NOMO-1 treated with dmso at 0.1 percent for 144 hours (cell line): ENCODE measurements around the gene DPF3.
"Not testable (repeated sequence)": the region's sequence is repeated elsewhere in the genome, so short reads cannot be mapped to it uniquely, and the experiment has no call there.

Source experiments
- DNase-seq: peaks from one replicate; lab custom pipeline; 2025; ENCODE audit not compliant: unreplicated experiment; lab: John Stamatoyannopoulos, UW

The DPF3 gene

GRCh38 chr14:72880820-72881219 lies 13.1 kb downstream of the DPF3 start:
- no peak for DNase-seq

GRCh38 chr14:72880164-72880563 lies 13.7 kb downstream of the DPF3 start:
- DNase-seq, result no peak

DNA sequence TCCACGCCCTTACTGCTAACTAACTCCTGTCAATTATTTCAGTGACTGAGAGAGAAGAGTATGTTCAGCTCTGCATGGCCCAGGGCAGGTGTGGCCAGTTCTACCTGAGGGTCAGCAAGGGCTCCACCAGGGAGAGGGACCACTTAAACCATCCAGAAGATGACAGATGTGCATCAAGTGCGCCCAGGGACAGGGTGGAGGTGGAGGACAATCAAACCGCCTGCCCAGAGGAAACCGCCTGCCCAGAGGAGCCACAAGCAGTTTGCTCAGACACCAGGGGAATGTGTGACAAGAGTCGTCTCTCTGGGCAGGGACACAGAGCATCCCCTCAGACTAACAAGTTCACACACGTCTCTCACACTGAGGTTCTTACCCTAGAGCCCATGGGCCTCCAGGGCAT lies 14.5 kb downstream of the DPF3 start:
- no peak for DNase-seq

DNA sequence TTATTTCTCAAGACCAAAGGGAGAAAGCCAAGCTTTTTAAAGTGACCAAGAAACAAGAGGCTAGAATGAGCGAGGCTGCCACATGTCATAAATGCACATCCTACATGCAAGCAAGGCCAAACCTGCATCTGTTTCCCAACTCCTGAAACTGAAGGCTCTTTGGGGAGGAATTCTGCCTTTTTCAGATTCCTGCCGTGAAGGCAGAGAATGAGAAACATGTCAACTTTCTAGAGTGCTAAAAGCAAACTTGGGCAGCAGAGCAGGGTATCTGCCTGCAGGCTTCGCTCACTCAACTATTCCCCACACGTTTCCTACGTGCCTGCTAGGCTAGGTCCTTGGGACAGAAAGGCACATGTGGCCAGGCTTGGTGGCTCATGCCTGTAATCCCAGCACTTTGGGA lies 15.2 kb downstream of the DPF3 start:
- DNase-seq, result no peak

- DNase-seq, result no peak
These were observed 17.2 kb downstream of the DPF3 start for GRCh38 chr14:72876710-72877063.

DNA sequence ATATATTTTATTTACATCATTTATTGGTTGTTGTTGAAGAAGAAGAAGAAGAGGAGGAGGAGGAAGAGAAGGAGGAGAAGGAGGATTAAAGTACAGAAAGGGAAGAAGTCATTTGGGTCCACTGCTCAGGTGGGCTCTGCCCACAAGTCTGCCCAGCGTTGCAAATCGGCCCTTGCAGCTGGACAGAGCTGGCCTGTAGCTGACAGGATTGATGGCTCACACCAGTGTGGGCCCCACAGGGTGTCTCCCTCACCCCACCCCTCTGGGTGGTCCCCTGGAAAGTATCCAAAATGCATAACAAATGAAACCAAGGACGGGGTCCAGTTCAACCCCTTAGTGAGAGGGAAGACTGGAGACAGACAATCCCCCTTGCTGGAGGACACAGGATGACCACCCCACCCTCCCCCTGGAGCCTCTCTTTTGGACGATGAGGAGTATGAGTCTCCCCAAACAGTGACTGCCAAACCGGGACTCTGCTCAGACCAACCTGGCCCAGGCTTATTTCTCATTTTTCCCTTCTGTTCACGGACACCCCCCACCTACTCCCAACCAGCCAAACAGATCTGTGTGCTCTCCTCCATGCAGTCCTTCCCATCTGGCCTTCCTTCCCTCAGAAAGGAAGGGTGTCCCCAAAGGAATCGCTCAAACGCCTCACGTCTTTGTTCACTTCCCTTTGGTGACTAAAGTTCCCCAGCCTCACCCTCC lies 17.7 kb downstream of the DPF3 start:
- DNase-seq, result no peak

DNA sequence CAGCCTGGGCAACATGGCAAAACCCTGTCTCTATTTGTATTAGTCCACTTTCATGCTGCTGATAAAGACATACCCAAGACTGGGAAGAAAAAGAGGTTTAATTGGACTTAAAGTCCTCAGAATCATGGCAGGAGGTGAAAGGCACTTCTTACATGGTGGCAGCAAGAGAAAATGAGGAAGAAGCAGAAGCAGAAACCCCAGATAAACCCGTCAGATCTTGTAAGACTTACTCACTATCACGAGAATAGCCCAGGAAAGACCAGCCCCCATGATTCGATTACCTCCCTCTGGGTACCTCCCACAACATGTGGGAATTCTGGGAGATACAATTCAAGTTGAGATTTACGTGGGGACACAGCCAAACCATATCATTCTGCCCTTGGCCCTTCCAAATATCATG lies 23.0 kb downstream of the DPF3 start:
- not testable (repeated sequence) for DNase-seq

DNA sequence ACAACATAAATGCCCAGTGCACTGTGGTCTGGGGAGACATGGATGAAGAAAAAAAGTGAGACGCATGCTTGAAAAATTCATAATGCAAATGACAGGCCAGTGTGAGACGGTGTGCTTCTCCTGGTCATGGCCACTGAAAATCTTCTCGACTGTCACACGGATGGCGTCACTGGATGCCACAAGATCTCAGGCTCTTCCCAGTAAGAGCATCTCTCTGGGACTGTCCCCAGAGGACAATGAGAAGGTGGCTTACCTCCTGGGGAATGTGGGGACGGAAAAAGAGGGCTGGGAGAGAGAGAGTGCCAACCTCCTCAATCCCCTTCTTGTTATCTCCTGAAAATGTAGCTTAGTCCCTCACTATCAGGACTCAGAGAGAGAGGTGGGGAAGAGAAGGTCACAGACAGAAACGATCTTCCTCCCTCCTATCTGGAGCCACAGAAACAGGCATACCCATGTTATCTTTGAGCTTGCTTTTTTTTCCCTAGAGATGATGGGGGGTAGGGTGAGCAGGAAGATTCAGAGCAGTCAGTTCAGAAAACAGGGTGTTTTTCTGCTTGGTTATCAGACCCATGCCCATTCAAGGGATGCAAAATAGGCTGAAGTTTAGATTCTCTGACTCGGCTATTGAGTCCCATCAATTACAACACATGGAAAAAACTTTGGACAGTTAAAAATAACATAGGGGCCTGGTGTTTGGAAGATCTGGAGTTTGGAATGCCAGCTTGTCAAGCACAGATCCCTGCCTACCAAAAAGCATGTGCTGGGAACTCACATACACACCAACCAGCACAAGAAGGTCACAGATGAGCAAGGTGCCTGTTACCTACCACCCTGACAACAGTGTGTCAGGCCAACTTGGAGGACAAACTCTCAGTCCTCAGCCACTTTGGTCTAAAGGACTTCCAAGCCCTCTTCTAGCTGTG lies 24.2 kb downstream of the DPF3 start:
- no peak for DNase-seq

DNA sequence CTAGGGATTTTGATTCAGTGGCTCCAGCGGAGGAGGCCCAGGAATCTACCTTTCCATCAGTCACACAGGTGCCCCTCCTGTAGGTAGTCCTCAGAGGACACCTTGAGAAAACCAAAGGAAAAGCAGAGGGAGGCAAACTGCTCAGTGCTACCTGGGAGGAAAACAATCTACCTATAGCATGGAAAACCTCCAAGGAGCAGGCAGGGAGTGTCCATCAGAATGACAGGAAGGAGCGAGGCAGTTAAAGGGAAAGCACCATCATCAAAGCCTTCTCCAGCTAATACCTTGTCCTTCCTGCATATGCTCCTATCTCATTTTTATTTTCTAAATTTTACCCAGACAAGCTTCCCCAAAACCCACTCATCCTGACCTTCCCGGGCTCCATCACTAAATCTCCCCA lies 25.4 kb downstream of the DPF3 start:
- no peak for DNase-seq

GRCh38 chr14:72864712-72865365 lies 29.1 kb downstream of the DPF3 start:
- no peak for DNase-seq

DNA sequence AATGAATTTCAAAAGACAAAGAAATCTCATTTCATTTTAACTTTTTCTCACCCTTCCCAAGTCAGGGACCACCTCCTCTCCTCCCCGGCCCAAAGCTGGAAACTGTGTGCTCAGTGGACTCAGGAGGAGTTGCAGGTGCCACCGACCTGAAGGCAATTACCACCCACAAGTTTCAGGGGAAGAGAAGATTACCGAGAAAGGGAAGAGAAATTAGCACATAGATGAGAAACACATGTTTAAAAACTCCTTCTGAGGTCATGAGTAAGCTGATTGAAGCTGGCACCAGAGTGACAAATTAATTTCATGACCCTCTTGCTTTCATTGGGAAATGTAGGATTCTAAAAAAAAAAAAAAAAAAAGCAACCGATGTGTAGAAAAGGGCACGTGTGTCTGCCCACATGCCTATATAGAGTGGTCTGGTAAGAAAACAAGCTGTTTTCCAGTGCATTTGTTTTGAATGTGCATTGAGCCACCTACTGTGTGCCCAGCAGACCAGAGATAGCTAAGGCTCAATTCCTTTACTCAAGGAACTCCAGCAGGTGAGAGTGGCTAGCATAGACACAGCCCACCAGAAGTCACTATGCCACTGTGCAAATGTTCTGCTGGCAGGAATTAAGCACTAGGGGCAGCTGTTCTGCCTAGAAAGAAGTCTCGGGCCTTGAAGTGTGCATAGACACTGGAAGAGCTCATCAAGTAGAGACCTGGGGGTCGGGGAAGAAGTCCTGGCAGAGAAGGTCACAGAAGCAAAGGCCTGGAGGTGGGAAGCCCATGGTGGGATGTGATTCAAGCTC lies 30.5 kb downstream of the DPF3 start:
- no peak for DNase-seq

DNA sequence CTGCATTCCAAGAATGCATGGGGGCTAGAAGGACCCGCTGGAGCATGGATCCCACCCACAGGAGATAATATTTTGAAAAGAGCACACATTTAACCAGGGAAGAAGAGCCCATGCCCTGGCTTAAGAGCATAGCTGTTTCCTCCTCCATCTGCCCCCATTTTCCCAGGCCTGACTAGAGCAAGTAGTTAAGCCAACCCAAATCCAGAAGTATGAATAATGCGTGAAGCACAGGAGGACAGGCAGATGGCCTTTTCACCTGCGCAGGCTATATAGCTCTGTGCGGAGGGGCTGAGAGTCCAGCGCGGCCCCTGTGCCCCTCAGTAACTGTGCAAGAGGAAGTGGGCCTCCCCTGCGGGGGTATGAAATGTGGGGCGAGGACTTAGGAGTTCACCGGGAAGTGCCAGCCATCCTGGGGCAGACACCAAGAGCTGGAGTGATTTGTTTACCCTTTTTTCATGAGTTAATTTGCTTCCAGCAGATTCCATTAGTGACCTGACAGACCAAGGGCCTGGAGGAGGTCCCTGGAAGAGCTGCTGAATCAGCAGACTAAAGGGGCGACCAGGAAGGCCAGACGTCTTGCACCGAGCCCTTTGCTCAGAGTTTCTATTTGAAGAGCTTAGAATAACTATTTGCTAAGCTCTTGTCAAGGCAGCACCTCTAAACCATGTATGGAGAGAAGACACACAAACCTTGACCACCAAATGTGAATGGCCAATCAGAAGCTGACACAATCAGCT lies 37.2 kb downstream of the DPF3 start:
- DNase-seq, result no peak

GRCh38 chr14:72855913-72856312 lies 38.0 kb downstream of the DPF3 start:
- DNase-seq, result no peak

DNA sequence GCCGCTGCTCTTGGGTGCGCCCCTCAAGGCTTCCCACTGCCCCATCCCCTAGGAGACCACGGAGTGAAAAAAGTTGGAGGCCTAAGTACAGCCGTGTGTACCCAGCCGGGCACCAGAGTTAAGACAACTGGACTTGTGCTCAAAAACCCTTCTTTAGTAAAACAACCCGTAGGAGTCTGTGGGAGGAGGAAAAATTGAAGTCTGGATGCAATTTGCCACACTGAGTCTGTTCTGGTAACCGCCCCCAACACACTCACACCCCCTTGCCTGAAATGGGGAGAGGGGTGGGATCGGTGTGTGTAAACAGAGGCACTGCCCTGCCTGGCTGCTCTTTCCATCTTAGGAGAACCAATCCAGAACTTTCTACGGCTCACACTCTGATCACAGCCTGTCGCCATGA lies 41.7 kb downstream of the DPF3 start:
- DNase-seq, result no peak

DNA sequence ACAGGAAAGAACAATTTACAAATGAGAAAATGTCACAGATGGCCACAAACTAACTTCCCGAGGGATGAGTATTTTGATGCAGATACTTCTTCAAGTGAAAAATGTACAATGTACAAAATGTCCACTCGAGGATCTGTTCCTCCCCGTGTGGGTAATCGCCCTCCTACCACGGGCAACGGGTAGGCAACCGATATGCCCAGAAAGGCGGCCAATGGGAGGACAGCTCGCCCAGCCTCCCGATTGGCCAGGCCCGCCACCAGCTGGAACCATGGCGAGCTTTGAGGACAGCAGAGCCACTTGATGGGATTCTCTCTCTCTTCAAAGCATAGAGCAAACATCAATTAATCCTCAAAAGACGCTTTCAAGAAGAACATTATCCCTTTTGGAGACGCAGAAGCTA lies 42.3 kb downstream of the DPF3 start:
- DNase-seq, result no peak

DNA sequence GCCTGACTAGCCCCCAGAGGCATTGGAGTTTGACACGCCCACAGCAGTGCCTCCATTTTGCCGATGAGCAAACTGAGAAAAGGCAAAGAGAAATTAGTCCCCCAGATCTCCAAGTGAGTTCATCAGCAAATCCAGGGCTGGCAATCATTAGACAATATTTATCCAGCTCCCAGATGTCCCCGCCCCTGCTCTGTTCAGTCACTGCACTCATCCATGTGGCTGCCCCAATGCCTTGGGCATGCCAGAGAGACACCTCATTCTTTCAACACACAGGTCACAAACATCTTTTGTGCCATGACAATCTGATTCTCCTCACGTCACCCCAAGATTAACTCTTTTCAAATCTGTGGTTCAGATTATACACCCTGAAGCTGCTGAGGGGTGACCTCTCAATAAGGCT lies 43.5 kb downstream of the DPF3 start:
- no peak for DNase-seq

DNA sequence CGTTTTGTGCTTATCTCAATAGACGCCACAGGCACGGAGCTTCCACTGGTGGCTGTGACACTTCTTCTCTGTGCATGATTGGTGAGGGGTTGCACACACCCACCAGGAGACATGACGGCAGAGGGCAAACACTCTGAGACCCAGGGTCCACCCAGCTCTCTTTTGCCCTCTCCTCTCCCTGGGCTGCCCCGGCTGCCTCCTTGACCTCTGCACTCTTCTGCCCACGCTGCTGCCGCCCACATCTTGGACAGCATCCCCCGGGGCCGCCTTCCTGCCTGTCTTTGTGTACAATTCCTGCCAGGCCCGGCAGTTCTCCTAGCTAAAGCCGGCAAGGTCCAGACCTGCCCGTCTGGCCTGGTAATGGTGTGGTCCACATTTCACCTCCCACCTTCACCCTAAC lies 44.7 kb downstream of the DPF3 start:
- DNase-seq, result no peak

GRCh38 chr14:72847721-72848120 lies 46.2 kb downstream of the DPF3 start:
- DNase-seq, result no peak

- no peak for DNase-seq
These were observed 48.2 kb downstream of the DPF3 start for GRCh38 chr14:72845683-72846082.

DNA sequence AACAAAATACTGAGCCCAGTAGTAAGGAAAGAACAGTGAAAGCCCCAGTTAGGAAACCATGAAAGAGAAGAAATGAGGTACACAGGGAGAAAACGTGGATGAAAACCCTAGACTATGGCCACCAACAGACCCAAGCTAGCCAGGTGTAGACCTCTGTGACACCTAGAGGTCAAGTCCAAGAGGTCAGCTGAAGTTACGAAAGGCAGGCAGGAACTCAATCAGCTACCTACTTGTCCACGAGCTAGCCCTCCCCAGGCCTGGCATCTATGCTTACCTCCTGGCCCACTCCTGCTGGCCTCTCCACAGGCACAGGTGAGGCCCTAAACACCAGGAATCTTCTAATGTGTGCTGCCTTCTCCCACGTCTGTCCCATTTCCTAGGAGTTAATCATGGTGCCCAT lies 48.7 kb downstream of the DPF3 start:
- DNase-seq, result no peak

DNA sequence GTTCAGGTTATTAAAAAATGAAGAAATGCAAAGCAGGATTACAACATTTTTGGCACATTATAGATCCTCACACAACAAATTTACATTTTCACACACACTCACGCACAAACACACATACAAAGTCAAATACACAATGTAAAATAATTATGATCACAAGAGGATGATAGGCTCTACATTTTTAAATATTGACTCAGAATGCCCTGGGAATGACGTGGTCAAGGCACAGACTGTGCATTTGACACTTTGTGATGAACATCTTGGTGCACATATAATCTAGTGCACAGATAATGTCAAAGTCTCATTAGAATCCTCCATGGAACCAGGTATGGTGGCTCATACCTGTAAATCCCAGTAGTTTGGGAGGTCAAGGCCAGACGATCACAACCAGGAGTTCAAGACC lies 49.4 kb downstream of the DPF3 start:
- DNase-seq, result no peak
